ENCODE results near the gene CORO2B.
A peak's percentile ranks its signal among the peaks of the same experiment; 100 is the strongest.

CORO2B gene

DNA sequence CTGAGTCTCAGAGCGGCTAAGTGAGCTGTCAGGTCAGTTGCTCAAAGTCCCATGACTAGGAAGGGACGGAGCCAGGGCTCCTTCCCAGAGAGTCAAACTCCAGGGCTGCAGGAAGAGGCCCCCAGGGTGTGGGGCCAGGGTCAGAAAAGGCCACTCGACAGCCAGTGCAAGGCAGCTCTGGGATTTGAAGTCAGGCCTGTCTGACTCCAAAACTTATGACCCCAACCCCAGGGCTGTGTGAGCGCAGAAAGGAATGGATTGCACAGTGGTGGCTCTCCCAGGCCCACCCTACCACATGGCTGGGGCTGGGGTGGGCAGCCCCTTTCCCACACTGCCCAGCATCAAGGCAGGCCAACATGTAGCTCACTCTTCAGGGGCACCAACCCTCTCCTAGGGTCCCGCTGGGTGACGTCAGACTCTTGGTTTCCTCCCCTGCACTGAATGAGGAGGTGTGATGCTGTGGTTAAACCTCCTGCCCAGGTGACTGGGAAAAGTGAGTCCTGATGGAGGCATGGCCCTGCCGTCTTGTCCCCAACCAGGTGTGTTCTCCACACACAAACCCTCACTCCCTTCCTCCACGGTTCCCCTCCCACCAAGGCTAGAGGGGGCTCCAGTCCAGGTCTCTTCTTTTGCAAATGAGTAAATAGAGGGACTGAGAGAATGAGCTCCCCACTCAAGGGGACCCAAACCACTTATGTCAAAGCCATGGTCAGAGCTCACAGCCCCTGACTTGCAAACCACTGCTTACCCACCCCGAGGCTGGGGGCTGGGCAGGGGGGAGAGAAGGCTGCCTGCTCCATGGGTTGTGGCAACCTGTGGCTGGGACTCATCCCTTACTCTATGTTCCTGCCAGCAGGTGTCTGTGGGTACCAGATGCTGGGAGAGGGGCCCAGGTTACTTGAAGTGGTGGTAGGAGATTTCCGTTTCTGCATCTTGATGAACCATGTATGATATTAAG, 23.8 kb upstream of the CORO2B start:
- no peak for DNase-seq

DNA sequence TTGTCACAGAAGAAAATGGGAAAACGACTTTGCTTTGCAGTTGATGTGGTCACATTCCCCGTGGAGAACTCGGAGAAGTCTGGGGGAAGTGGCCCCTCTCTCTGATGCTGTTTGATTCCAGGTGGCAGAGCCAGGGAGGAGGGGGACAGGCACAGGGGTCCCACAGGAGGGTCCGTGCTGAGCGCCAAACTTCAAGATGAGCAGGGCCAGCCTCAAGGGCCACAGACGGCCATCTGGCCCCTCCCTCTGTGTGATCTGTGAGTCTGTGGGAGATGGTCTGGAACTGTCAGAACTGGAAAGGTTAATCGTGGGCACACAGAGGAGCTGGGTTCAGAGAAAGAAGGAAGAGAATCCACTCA, 23.1 kb upstream of the CORO2B start:
- no peak for DNase-seq

DNA sequence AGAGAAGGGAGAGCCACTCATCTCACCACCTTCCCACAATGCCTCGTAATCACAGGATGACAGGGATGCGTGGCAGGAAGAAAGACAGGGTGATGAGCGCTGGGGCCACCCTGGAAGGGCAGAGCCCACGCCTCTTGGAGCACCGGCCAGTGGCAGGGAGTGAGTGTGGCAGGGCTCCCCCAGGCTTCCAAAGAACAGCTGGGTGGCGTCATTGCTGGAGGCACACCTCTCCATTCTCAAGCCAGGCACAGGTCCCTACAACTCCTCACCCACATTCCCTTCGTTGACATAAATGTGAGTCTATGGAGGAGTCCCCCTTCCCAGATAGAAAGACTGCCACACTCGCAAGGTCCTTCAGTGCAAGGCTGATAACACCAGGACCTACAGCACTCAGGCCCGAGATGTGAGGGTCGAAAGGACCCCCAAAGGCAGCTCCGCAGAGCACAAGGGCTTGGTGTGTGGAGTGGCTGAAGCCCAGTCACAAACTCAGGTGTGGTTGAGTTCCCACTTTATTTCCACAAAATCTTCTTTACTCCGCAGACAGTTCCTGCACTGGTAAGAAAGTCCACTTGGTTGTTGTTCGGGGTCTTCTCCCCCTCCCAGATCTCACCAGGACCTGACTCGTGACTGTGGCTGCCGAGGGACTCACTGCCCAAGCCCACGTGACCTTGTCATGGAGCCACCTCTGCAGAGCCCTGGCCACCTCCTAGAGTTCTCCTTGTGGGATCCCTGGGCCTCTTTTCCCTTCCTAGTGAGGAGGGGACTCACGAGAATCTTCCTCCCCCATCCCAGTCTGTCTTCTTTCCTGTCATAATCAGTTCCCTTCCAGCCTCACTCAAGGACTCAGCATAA, 22.4 kb upstream of the CORO2B start:
- no peak for DNase-seq

DNA sequence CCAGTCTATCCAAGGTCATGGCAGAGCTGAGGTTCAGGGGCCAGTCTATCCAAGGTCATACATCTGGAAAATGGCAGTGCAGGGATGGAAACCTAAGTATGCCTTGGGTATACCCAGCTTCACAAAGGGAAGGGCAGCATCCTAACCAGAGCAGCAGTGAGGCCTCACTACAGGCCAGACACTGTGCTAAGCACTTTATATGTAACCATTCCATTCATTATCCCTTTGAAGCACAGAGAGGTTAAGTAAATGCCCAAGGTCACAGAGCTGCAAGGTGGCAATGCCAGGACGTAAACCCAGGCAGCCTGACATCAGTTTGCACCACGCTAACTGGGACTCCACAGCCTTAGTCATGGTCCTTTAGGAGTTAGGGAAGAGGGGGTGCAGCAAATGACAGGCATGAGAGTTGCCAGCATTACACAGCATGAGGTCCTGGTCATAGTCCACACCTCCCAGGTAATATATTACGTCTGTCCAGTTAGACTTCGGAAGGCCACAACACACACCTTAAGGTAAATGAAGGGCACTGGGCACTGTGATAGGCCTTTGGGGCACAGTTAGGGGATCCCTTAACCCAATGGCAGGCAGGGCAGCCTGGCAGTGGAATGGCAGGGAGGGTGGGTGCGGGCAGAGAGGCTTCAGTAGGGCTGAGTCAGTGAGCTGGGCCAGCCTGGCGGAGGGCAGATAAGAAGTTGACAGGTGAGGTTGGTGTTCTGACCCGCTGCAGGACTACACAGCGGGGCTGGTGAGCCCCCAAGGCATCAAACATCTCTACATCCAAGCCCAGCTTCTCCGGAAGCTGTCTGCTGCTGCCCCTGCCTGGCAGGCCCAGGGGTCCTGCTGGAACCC, 21.1 kb upstream of the CORO2B start:
- no peak for DNase-seq

DNA sequence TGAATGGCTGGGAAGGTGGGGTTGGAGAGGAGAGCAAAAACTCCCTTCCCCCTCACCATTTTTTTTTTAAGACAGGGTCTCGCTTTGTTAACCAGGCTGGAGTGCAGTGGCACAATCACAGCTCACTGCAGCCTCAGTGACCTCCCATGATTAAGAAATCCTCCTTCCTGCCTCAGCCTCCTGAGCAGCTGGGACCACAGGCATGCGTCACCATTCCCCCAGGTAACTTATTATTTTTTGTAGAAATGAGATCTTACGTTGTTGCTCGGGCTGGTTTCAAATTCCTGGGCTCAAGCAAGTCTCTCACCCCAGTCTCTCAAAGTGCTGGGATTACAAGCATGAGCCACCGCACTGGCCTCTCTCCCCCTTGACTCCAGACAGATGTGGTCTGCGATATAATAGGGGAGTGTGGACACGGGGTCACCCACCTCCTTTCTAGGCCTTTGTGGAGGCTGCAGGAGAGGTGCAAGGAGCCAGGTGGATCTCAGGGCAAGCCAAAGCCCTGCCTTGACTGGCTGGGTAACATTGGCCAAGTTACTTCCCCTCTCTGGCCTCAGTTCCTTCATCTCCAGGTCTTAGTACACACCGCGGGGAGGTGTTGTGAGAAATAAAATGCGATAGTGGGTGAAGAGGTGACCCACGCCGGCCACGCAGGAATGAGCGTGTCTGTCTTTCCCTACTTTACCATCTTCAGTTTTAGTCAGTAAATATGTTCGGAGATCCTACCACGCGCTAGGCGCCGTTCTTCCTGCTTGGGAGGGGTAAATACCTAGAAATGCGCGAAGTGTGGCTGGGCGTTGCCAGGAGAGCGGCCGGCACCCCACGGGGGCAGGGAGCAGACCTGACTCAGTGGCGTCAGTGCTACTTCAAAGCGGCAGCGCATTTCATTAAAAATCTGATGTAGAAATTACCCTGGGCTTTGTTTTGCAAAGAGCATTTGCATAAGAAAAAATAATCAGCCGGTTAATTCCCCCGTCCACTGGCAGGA, 20.2 kb upstream of the CORO2B start:
- DNase-seq = no peak

DNA sequence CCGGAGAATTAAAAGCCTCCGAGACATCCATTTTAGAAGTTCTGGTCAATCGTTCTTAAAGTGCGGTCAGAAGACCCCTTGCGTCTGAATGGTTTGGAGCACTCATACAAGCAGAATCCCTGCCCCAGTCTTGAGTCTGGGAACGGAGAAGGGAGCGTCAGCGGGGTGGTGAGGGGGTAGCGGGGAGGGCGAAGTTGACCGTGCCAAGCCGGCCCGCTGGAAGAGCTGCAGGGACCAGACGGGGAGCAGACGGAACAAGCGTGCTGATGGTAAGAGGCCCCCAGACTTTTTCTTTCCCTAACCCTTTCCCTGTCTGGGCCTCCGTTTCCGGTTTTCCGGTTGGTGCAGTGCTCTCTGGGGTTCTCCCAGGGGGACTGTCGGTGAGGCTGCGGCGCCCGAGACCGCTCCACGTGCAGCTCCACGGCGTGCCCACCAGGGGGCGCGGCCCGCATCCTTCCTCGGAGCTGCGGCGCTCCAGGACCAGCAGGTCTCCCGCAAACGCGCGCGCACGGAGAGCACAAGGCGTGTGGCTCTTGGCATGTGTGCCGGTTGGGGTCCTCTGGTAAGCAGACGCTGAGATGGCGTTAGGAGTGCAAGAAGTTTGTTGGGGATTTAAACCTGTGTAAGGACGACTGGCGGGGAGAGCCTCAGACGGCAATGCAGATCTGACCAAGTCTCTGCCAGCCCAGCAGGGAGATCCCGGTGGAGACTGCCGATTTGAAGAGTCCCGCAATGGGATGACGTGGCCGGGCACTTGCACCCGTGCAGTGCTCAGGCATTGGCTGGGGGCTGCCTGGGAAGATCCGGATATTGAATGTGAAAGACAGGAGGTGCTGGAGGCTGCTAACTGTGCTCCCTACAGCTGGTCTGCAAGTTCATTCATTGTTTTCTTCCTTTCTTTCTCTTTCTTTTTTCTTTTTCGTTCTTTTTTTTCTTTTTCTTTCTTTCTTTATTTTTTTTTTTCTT, 19.2 kb upstream of the CORO2B start:
- peak; percentile 57 for DNase-seq

DNA sequence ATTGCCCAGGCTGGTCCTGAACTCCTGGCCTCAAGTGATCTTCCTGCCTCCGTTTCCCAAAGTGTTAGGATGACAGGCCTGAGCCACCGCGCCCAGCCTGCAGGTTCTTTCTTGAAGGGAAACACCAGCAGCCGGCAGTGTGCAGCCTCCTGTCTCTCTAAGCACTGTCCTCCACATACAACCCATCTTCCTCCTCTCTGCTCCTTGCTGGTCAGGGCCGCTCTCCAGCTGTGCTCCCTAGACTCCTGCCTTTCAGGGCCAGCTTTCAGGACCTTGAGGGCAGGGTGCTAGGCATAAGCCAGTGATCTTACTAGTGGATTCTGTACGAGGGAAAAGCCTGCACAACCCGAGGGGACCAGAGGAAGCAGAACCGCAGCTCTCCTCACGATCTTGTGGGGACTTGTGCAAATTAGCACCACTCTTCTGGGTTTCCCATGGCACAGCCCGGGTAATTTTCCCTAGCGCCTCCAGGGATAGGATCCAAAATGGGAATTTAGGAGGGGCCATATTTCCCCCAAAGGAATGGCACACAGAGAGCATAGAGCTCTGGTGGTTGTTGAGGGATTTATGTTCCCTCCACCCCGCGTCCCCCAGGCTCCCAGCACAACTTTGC, 18.2 kb upstream of the CORO2B start:
- DNase-seq = no peak

DNA sequence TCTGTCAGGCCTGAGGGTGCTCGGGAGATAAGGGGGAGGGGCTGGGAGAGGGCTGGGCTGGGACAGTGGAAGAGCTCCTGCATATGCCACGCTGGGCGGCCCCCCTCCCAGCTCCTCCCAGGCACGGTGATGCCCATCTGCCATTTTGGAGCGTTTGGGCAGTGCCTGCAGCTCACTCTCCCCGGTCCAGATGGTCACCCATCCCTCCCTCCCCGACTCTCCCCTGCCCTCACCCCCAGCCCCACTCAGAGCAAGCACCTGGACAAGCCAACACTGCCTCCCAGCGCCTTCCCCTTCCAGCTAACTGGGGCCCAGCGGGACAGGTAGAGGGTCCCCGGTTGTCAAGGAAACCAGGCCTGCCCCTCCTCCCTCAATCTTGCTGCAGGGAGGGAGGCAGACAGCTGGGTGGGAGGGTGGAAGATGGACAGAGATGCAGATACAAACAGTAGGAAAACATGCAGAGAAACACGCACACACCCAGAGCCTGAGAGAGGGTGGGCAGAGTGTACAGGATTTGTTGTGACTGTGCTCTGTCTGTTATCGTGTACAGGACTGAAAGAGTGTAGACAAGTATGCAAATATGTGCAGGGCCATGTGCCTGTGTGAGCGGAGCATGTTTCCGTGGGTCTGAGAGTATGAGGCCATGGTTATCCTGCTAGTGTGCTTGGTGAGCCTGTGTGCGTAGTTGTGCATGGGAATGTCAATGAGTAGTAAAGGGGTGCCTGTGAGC, 17.5 kb upstream of the CORO2B start:
- no peak for DNase-seq

DNA sequence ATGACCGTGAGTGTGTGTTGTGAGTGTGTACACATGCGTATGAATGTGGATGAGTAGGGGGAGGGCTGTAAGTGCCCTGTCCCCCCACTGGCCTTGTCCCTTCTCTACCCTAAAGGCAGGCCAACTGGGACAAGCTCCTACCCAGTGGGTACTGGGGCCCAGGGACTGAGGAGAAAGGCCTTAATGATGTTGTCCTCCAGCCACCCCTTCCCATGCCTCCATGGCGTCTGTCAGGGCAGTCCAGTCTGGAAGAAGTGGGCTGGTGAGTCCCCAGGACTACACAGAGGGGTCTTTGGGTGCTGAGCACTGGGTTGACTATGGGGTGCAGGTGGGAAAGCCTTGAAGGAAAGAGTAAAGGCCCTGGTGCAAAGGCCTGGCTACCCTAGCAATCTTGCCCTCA, 16.9 kb upstream of the CORO2B start:
- DNase-seq = no peak

DNA sequence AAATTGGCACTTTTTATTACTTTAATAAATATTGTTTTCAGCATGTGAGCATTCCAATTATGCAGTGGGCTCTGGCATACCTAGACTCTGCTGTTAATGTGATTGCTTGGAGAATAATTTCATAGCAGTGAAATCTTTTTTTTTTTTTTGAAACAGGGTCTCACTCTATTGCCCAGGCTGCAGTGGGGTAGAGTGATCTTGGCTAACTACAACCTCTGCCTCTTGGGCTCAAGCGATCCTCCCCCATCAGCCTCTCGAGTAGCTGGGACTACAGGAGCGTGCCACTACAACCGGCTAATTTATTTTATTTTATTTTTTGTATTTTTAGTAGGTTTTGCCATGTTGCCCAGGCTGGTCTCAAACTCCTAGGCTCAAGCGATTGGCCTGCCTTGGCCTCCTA, 14.6 kb upstream of the CORO2B start:
- no peak for DNase-seq

DNA sequence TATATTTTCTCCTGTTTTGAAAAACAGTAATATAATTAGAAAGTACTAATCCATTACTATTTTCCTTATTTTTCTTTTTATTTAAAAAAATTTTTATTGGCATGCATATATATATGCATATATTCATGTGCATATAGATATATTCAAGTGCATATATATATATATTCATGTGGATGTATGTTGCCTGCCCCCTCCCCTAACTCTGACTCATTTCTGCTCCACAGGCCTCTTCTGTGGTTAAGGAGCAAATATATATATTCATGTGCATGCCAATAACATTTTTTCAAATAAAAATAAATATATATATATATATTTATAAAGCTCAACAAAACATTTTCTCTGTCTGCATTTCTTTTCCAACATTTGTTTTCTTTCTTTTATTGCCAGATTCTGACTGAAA, 13.6 kb upstream of the CORO2B start:
- no peak for DNase-seq

DNA sequence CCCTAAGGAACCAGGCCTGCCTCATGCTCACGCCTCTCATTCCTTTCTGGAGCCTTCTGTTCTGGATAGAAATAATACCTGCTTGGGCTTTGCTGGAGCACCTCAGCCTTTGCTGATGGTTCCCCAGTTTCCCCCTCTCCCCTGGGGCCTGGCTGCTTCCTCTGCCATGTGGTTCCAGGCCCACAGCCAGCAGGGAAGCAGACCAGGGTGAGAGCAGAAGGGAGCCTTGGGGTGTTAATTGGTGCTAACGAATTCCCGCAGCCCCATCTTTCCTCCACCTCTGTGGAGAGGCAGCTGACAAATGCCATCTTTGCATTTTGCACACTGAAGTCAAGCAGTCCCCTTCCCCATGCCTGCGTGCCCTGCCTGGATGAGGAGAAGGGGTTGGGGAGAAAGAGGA, 13.1 kb upstream of the CORO2B start:
- no peak for DNase-seq

DNA sequence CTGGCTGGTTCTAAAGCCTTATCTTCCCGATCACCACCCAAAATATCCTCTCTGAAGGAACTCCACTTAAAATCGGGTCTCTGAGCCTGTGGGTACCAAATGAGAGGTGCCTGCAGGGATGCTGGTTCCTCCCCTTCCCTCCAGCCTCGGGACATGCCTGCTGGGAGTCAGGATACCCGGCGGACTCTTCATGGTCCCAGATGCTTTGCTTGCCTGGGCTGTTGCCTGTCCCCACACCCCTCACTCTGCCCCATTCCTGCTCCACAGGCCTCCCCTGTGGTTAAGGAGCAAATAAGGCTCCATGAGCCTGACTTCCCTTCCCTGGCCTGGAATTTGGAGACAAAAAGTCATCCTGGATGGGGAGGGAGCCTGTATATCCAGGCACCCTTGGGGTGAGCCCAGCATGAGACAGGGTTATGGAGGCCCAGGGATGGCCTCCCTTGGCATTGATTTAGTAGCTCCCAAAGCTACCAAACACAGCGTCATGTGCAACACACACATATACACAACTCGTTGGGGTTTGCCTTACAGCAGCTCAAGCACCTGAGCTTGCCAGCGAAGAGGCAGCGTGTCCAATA, 12.3 kb upstream of the CORO2B start:
- no peak for DNase-seq

DNA sequence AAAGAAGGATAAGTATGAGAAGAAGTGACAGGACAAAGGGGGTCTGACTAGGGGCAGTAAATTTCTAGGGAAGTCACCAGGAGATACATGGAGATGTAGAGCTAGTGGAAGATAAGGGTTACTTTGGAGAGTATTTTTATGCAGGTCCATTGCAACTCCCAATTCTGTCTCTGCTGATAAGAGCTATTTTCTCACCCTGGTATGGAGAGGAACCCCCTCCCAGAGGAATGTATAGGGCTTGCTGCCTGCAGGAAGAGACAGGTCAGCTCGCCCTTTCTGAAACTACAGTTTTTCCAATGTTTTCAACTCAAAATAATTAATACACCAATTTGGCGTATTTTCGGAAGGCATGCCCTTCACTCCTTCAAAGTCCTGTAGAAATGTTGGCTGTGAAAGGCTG, 11.4 kb upstream of the CORO2B start:
- DNase-seq = no peak

DNA sequence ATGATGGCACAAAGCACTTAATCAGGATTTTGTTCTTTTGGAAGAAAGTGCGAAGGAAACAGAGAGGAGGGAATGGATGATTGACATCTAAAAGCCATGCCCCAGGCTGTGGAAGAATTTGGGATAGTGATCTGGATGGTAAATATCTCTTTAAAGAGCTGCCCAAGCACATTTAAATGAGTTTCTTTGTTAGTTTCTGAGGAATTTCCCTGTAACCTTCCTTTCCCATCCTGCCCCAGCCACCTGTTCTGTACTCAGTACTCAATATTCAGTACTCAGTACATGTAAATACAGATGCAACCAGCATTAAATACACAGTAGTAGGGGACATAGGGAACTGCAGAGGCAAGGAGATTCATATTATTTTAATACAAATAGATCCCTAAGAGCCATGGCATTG, 7.8 kb upstream of the CORO2B start:
- no peak for DNase-seq

DNA sequence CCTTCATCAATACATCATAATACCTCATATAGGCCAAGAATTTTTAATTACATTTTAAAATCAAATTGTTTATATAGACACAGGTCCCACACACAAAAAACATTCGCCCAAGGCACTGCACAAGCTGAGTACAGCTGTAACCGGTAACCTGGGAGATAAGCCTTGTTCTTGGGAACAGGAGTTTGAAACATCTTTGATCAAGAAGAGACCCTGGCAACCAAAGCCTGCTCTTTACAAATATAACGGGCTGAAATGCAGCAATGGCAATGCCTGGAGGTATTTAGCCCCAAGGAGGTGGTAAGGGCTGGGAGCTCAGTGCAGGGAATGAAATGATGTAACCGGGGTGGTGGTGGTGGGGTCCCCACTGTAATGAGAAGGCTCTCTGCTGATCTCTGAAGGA, 7.2 kb upstream of the CORO2B start:
- no peak for DNase-seq

DNA sequence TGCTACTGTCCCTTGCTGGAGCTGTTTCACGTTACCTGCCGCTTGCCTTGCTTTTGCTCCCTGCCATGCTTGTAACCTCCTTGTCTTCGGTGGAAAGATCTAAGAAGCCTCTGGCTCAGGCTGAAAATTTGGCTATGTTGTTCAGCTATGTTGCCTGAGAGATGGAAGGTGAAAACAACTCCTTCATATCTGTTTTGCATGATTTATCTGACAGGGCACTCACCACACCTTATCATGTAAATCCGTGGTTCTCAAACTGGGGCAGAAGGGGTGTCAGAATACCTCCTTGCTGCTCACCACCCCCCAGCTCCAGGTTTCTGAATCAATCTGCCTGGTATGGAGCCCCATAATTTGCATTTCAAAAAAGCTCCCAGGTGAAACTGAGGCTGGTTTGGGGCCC, 6.5 kb upstream of the CORO2B start:
- DNase-seq = no peak

DNA sequence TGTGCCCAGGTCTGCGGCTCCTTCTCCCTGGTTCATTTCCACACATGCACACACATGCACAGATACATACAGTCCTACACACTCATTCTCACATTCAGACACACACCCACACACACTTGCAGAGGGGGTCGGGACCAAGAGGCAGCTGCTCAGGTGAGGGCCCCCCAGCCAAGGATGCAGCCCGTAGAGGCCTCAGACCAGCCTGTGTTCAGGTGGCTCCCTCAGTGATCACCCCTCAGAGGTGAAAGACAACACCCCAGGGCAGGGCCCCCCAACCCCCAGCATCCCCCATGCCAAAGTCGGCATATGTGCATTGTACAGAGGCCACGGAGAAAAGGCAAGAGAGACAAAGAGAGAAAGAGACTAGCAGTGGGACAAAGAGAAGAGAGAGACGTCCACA, 5.9 kb upstream of the CORO2B start:
- no peak for DNase-seq

DNA sequence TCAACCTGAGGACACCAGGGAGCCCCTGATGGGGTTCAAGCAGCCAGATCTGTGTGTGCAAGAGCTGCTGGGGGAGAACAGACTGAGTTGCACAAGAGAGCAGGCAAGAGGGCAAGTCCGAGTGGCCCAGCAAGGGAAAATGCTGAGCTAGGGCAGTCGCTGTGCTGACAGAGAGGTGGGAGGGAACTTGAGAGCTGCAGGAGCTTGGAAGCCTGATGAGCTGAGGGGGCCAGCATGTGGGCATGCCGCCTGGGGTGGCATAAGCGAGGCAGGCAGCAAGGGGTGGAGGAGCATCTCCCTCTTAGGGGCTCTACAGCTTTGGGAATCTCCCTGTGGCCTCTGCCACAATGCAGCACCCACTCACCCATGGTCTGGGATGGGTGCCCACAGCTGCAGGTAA, 4.7 kb upstream of the CORO2B start:
- DNase-seq = no peak

Measured in activated T-cell treated with anti-CD3 and anti-CD28 coated beads for 4 hours (primary cell).